ENCODE data around the gene SPSB4.

Gene SPSB4

GRCh38 chr3:141059816-141060215, 8.7 kb downstream of the SPSB4 start:
- H3K4me3 ChIP-seq (ENCODE audit: low read length): no peak overlapping the region
- DNase-seq (ENCODE audit: low read depth): no peak
- TF ChIP-seq CTCF (conservative IDR thresholded peaks at IDR 0.05; ENCODE audit: low read depth, low read length): no peak

- no peak overlapping the region for H3K4me3 ChIP-seq (ENCODE audit: low read length)
- TF ChIP-seq CTCF (conservative IDR thresholded peaks at IDR 0.05; ENCODE audit: low read depth, low read length): no peak
- DNase-seq (ENCODE audit: low read depth): no peak
These were observed 9.2 kb downstream of the SPSB4 start for GRCh38 chr3:141060327-141060726.

GRCh38 chr3:141063831-141064230, 12.7 kb downstream of the SPSB4 start:
- TF ChIP-seq CTCF (conservative IDR thresholded peaks at IDR 0.05; ENCODE audit: low read depth, low read length): no peak
- no peak for DNase-seq (ENCODE audit: low read depth)
- no peak overlapping the region for H3K4me3 ChIP-seq (ENCODE audit: low read length)

- DNase-seq (ENCODE audit: low read depth): no peak
- H3K4me3 ChIP-seq (ENCODE audit: low read length): no peak overlapping the region
- no peak for TF ChIP-seq CTCF (conservative IDR thresholded peaks at IDR 0.05; ENCODE audit: low read depth, low read length)
These were observed 13.2 kb downstream of the SPSB4 start for GRCh38 chr3:141064255-141064926.

- no peak for DNase-seq (ENCODE audit: low read depth)
- no peak for TF ChIP-seq CTCF (conservative IDR thresholded peaks at IDR 0.05; ENCODE audit: low read depth, low read length)
These were observed 14.1 kb downstream of the SPSB4 start for GRCh38 chr3:141065258-141065657.

GRCh38 chr3:141065841-141066805, 15.0 kb downstream of the SPSB4 start:
- TF ChIP-seq CTCF (conservative IDR thresholded peaks at IDR 0.05; ENCODE audit: low read depth, low read length): no peak
- no peak overlapping the region for H3K4me3 ChIP-seq (ENCODE audit: low read length)
- DNase-seq (ENCODE audit: low read depth): no peak

More at GRCh38 chr3:141065258-141065657, 14.1 kb downstream of the SPSB4 start:
- H3K4me3 ChIP-seq (ENCODE audit: low read length): no peak overlapping the region

Measured in retinal pigment epithelial cell (primary cell).